Hypothalamus (tissue), 51 donors: Measurements from ENCODE around the gene TMA16.

ENCODE experiments used
- DNase-seq, 51 donors: peaks; one replicate each; lab custom pipeline; 2025; lab: John Stamatoyannopoulos, UW

TMA16 gene

DNA sequence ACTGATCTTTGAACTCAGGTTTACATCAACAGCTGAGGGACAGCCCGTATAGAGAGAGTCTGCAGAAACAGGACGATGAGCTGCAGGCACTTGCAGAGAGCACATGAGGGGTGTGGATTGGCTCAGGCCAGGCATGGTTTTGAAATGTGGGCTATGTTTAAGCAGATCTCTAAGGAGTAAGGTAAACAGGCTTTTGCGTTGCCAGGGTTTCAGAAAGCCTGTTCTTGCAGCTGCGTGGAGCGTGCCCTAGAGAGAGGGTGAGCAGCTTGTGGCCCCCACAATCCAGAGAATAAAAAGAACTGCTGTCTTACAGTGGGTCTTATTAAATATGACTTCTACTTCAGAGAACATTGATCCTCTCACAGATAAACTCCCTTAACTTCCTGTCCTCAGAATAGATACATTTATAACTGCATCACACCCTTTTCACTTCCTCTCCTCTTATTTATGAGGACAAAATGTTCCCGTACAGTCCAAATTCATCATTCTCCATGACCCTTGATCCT, 64.1 kb downstream of the TMA16 start:
- DNase-seq: no peak

DNA sequence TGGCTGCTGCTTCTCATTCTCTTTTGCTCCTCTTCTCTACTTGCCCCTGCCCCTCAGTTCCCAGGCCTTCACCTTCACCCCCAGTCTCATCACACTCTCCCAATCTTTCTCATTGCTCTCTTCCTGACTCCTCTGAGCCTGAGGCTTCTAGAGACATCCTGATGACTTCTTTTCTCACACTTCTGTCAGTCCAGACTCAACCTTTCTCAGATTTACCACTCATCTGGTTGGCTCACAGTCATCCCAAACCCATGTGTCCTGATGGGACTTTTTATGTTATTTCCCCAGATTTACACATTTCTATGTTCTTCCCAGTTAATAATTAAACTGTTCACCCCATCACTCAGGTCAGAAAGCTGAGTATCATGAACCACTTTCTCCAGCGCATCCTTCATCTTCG, 68.0 kb downstream of the TMA16 start:
- DNase-seq: no peak

DNA sequence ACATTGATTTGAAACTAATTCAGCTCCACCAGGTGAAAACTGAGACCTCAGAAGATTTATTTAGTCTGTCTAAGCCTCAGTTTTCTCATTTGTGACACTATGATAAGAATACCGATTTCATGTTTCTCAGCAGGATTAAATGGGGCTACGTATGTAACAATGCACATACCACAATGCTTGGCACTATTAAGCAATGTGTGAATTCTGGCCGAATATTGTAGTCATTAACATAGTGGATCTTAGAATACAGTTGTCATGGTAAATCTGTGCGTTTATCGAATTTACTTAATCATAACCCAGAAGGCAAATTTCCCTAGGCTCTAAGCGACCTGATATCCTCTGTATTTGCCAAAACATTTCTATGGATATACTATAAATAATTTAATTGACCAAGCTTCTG, 69.1 kb downstream of the TMA16 start:
- DNase-seq: no peak

DNA sequence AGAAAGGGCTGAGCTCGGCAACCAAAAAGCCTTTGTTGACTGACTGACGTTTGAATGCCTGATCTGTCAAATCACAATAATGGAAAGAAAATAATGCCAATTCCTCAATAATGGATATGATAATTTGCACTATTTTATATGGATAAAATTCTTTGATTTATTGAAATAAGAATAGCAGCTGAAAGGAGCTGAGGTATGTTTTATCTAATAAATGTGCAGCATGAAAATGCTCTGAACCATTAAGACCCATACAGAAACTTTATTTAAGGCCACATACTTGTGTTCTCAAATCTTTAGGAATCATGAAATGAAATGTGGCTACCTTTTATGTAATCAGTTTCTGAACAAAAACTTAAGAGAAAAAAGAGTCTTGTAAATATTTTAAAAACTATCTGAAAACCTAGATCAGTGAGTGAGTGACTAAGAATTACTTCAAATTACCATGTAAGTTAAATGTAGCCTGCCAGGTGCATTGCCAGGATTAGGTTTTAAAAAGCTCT, 69.8 kb downstream of the TMA16 start:
- DNase-seq: no peak

DNA sequence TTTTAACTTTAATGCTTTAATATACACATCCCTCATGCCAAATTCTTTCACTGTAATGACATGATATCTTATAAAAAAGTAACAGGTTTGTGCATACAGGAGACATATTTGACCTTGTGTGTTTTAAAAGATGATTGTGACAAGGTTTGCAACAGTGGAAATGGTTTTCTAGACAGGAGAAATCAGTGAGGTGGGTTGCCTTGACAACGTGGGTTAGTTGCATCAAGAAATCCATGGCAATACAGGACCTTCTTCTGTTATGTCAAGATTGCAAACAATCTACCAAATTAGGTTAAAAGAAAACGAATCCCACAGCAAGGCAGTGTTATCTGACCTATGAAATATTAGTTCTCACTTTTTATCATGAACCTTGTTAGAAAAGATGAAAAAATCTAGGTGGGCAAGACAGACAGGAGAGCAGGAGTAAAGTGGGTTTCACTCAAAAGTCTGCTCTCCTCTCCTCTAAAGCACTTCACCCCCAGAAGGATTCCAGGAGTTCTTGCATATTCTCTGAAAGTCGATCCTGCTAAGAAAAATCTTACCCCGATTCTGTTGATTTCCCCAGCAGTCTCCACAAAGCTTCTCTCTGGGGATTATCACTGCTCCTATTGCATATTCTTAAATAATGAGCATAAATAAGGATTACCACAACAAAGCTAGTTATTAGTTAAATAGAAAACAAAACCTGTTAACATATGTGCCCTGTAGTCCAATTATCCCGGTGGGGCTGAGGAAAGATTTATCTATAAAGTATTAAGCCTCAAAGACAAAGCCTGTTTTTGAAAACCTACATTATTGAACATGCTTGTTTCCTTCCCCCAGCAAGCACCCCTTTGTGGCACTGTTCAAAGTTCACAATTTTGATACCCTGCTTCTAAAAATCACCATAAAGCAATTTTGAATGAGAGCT, 71.0 kb downstream of the TMA16 start:
- DNase-seq: peak in 1 of 51 donors; percentile 25

DNA sequence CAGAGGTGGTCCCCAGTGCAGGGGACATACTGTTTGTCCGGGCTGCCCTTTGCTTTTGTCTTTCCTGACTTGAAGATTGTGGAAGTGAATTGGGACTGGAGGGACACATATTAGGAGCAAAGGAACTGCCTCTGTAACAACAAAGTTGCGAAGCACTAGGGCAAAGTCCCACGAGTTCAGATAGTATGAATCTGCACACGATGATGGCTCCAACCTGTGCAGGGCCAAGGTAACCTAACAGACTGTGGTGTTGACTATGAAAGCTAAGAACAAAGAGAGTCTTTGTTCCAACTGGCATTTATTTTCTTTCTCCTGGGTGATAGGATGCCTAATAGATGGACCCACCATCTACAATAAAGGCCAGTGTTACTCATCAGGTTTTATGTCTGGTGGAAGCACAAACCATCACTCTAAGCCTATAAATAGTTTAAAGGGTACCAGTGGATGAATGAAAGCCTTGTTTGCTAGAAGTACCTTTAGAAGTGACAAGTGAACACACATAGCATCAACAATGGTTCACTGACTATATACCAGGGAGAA, 71.8 kb downstream of the TMA16 start:
- no peak for DNase-seq

DNA sequence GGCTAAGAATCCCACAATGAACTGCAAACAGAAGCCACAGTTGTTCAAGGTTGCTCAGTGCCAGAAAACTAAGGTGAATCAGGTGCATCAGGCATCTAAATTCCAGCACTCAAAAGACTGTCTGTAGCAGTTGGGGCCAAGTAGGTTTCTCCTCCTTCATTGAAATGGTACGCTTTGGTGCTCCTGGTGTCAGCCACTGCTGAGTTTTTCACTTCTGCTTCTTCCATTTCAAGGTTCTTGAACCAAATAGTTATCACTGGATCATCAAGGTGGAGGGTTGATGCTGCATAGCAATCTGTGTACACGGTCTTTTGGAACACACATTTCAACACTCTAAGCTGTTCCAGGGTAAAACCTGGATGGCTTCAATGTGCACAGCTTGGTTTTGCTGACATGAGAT, 74.4 kb downstream of the TMA16 start:
- DNase-seq: no peak
